SU-DHL-6 (cell line): ENCODE results near the gene SLC6A5.

Experiments used
- EZH2phosphoT487 ChIP-seq: fragments of 200-600 bp; sonication (generic), shearing (Covaris generic); conservative IDR thresholded peaks from 2 replicates; pipeline ENCODE4 v1.6.1; 2018; ENCODE audit warnings: mild to moderate bottlenecking, antibody characterized with exemption, low read length, moderate library complexity, mixed read lengths
- TF ChIP-seq, protein P1 (sequence below): fragments of 200-600 bp; sonication (generic); IDR thresholded peaks from one replicate; pipeline ENCODE4 v1.5.1; 2017; ENCODE audit warnings: antibody characterized with exemption, mild to moderate bottlenecking, low read length, moderate library complexity; ENCODE audit not compliant: insufficient read depth, poor library complexity, severe bottlenecking

DNA sequence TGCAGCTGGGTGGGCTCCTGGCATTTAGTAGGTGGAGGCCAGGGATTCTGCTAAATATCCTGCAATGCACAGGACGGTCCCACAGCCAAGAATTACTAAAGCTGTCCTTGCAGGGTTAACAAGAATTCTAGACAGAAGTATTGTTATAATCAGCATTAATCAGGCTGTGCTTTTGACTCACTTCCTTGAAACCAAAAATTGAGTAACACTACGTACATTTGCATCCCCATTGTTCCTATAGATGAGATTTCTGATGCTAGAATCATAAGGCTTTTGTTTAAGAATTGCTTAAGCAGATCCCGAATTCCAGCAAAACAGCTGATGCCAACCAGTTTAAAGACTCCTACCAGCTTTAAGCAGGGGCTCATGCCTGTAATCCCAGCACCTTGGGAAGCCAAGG lies 11.4 kb downstream of the SLC6A5 start:
- TF ChIP-seq, protein P1, sequence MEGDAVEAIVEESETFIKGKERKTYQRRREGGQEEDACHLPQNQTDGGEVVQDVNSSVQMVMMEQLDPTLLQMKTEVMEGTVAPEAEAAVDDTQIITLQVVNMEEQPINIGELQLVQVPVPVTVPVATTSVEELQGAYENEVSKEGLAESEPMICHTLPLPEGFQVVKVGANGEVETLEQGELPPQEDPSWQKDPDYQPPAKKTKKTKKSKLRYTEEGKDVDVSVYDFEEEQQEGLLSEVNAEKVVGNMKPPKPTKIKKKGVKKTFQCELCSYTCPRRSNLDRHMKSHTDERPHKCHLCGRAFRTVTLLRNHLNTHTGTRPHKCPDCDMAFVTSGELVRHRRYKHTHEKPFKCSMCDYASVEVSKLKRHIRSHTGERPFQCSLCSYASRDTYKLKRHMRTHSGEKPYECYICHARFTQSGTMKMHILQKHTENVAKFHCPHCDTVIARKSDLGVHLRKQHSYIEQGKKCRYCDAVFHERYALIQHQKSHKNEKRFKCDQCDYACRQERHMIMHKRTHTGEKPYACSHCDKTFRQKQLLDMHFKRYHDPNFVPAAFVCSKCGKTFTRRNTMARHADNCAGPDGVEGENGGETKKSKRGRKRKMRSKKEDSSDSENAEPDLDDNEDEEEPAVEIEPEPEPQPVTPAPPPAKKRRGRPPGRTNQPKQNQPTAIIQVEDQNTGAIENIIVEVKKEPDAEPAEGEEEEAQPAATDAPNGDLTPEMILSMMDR = no peak
- TF ChIP-seq EZH2phosphoT487 = no peak
